HG03159 (cell line): ENCODE measurements around the gene ADAM11.

Experiments used
- ATAC-seq: cut with Tn5 transposase; IDR thresholded peaks from one replicate; pipeline ENCODE4 v1.9.1; 2021; ENCODE audit warnings: mild to moderate bottlenecking, moderate library complexity; ENCODE audit not compliant: unreplicated experiment

The ADAM11 gene

GRCh38 chr17:44775136-44775837, 16.5 kb downstream of the ADAM11 start:
- ATAC-seq = peak; percentile 76

GRCh38 chr17:44775838-44776621, 17.2 kb downstream of the ADAM11 start:
- no peak for ATAC-seq

- ATAC-seq = no peak
These were observed 18.0 kb downstream of the ADAM11 start for GRCh38 chr17:44776628-44777393.

DNA sequence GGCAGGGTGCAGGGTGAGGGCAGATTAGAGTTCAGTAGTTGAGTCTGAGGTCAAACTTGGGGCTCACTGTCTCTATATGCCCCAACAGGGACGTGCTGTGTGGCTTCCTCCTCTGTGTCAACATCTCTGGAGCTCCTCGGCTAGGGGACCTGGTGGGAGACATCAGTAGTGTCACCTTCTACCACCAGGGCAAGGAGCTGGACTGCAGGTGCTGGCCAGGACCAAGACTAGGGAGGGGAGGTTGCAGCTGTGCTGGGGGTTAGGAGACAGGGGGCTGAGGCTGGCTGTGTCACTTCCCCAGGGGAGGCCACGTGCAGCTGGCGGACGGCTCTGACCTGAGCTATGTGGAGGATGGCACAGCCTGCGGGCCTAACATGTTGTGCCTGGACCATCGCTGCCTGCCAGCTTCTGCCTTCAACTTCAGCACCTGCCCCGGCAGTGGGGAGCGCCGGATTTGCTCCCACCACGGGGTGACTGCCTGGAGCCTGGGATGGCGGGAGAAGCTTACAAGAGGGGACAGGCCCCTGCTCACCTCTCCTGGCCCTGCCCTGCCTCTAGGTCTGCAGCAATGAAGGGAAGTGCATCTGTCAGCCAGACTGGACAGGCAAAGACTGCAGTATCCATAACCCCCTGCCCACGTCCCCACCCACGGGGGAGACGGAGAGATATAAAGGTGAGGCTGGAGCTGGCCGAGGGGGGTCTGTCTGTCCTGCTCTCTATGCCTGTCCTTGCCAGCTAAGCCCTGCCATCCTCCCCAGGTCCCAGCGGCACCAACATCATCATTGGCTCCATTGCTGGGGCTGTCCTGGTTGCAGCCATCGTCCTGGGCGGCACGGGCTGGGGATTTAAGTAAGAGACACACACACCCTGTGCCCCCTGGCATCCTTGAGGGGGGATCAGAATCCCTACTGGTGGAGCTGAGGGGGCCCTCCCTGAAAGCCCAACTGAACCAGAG, 18.9 kb downstream of the ADAM11 start:
- no peak for ATAC-seq

- ATAC-seq = no peak
These were observed 19.9 kb downstream of the ADAM11 start for GRCh38 chr17:44778656-44779210.

GRCh38 chr17:44779211-44780025, 20.6 kb downstream of the ADAM11 start:
- ATAC-seq = peak; percentile 38

DNA sequence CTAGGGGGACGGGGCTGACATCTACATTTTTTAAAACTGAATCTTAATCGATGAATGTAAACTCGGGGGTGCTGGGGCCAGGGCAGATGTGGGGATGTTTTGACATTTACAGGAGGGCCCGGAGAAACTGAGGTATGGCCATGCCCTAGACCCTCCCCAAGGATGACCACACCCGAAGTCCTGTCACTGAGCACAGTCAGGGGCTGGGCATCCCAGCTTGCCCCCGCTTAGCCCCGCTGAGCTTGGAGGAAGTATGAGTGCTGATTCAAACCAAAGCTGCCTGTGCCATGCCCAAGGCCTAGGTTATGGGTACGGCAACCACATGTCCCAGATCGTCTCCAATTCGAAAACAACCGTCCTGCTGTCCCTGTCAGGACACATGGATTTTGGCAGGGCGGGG, 21.4 kb downstream of the ADAM11 start:
- ATAC-seq = no peak

- no peak for ATAC-seq
These were observed 22.2 kb downstream of the ADAM11 start for GRCh38 chr17:44780845-44781480.

- ATAC-seq = no peak
These were observed 22.9 kb downstream of the ADAM11 start for GRCh38 chr17:44781551-44782325.

DNA sequence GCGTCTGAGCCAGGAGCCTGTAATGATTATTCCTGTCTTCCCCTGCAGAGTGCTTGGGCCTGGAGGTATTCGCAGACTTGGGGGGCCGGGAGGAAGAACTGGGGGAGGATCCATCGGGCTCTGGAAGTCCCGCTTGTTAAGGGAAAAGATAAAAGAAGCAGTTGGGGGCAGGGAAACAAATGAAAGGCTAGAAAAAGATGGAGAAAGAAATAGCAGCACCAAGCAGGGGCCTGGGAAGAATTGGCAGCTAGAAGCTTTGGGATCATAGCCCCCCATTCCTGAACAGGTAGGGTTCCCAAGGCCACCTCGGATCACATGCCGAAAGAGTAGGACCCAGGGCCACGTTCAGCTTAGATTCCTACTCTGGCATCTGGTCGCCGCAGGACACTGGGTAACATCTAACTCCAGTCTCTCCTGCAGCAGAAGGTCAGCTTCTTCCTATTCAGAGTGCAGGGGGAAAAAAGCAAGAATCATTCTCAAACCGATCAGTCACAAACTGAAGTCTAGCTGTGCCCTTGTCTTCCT, 23.6 kb downstream of the ADAM11 start:
- ATAC-seq = no peak

DNA sequence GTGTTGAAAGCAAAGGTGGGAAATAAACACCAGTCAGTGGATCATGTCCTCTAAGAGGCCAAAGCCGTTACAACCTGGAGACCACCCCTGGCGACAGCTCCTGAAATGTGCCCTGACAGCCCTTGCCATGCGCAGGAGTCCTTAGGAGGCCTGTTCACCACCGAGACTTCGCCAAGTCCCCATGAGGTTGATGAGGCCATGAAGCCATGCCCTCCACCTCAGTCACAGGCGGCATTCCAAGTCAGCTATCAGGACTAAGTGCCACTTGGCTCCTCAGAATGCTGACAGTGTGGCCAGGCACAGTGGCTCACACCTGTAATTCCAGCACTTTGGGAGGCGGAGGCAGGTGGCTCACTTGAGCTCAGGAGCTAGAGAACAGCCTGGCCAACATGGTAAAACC, 27.1 kb downstream of the ADAM11 start:
- ATAC-seq = no peak

DNA sequence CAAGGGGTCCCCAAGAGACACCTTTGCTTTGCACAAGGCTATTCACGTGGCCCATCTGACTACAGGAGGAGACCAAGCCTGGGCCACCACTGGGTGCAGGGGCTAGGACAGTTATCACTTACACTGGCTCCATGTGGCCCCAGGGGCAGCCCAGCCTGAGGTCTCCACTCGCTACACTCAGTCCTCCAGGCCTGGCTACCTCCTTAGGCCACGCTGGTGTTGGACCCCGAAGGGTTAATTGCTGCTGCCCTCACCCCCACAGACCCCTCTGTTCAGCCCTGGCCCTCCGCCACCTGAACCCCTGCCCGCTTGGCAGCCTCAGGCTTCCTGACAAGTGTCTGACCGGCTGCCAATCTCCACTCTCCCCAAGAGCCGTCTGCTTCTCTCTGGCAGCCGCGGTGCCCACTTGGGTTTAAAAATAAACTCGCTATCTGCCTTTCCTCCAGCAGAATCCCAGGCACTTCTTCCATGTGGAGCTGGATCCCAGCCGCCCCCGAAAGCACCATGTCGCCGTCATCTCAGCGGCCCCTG, 27.8 kb downstream of the ADAM11 start:
- no peak for ATAC-seq

DNA sequence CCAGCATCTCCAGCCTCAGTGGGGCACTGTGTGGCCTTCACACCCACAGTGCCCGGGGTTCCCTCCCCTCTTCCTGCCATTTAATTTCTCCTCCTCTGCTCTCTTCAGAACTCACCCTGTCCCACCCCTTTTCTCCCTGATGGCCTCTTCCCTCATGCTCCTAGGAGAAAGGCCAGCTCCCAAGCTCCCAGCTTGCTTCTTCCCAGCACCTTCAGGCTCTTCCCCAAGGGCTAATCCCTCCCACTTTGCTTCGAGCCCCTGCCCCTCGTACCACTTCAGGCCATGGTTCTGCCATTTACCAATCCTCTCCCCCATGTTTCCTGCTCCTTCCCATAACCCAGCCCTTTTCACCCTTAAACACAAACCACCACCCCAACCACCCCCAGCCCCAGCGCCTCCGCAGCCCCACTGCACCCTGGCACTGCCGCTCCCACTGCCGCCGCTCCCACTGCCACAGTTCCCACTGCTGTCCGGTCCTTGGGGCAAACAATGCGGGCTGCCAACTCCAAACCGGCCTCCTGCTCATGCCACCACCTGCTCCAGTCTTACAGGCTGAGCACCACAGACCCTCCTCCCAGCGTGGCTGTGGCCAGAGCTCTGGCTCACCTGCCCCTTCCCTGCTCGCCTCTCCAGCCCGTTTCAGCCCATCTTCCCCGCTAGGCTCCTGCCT, 28.6 kb downstream of the ADAM11 start:
- no peak for ATAC-seq

- no peak for ATAC-seq
These were observed 29.4 kb downstream of the ADAM11 start for GRCh38 chr17:44788139-44788538.

- ATAC-seq = no peak
These were observed 33.5 kb downstream of the ADAM11 start for GRCh38 chr17:44792276-44792675.

- no peak for ATAC-seq
These were observed 35.4 kb downstream of the ADAM11 start for GRCh38 chr17:44793885-44794842.
